Measurements from ENCODE around the gene NFIB. TPM values are rescaled to one million over a fixed set of nuclear protein-coding genes. Genes with fewer than 3 reads are reported as not detected.

The NFIB gene
- total and polyA plus RNA-seq, 2 of the 8 experiments (the other 6 are each of a cell fraction or from before 2014, with no cell fraction given): 2.6 to 13.1 TPM

DNA sequence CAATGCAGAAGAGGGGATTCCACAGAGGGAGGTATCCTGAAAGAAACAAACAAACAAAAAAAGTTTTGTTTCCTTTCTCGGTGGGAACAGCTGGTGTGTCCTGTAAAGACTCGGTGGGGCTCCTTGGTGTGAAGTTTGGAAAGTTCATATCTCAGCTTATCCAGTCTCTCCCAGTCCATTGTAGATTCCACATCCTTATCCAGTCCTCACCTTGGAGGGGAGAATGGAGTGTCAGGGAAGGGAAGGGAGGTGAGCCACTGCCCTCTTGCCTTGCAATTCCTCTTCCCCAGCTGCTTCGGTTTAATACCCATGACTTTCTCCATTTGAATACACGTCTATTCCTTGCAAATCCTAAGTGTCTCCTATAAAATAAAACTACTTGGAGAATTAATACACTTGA, 234.5 kb downstream of the NFIB start:
- H3K4ac ChIP-seq (replicated peaks; ENCODE audit: insufficient read length, low read depth, low read length): no peak overlapping the region
- H3K4me1 ChIP-seq (replicated peaks in 1 of 4; ENCODE audit: control insufficient read depth in 3 of 4, insufficient read depth in 4 of 4, low read length in 3 of 4): peaks cover 2 to 9% (median 4%) of the 10 kb centered on the region in 4 experiments; a peak in 4 of 7 replicates
- DNase-seq (ENCODE audit: low read depth in 1 of 2, low spot score in 2 of 2): no peak
- no peak overlapping the region for H2BK120ac ChIP-seq (replicated peaks; ENCODE audit: low read depth, low read length)
- H2BK15ac ChIP-seq (ENCODE audit: low read length): no peak overlapping the region
- no peak overlapping the region for H4K5ac ChIP-seq (ENCODE audit: insufficient read length, low read depth, low read length)
- H3K23ac ChIP-seq (ENCODE audit: insufficient read length): no peak overlapping the region
- no peak overlapping the region for H2BK20ac ChIP-seq (ENCODE audit: low read length)
- H3K4me2 ChIP-seq (ENCODE audit: insufficient read depth in 1 of 2, low read depth in 2 of 2, low read length in 2 of 2): peak overlapping the region in 1 of 2 experiments; percentile 4; a peak in 1 of 4 replicates
- no peak overlapping the region for H4K91ac ChIP-seq (replicated peaks; ENCODE audit: insufficient read length, low read length)
- no peak overlapping the region for H2BK5ac ChIP-seq (ENCODE audit: low read depth, low read length)
- no peaks in the 10 kb centered on the region for H3K79me2 ChIP-seq (ENCODE audit: control insufficient read depth in 1 of 2, insufficient read depth in 2 of 2, low read length in 2 of 2)
- no peaks in the 10 kb centered on the region for H3K79me1 ChIP-seq (ENCODE audit: low read depth, low read length)
- H2AK5ac ChIP-seq (ENCODE audit: low read depth, low read length): no peak overlapping the region
- no peaks in the 10 kb centered on the region for H3K36me3 ChIP-seq (ENCODE audit: control insufficient read depth in 2 of 4, insufficient read depth in 4 of 4, low read length in 3 of 4)
- H4K20me1 ChIP-seq (replicated peaks in 1 of 2; ENCODE audit: control insufficient read depth in 1 of 2, insufficient read depth in 2 of 2, low read length in 2 of 2): no peaks in the 10 kb centered on the region
- no peak overlapping the region for H4K8ac ChIP-seq (ENCODE audit: extremely low read depth, insufficient read depth, low read length)
- POLR2A ChIA-PET (ENCODE audit: partially characterized antibody): interaction anchor here (0.6 kb wide), 1 partner anchor 243 kb away, joined by 3 read pairs; no protein-coding TSS in a partner anchor
- CTCF ChIA-PET (ENCODE audit: partially characterized antibody): interaction anchor here (0.7 to 2.3 kb wide), 3 partner anchors 9 to 652 kb away, joined by 3 to 7 read pairs (median 3); no protein-coding TSS in a partner anchor
- no peak overlapping the region for H3K18ac ChIP-seq (ENCODE audit: extremely low read depth, low read length)
- H2BK12ac ChIP-seq (ENCODE audit: low read depth, low read length): no peak overlapping the region; the same call in 1 of the 2 replicates
- no peaks in the 10 kb centered on the region for H3K9me3 ChIP-seq (ENCODE audit: insufficient read depth in 2 of 2, low read depth in 1 of 2, low read length in 1 of 2)
- H3K27ac ChIP-seq (ENCODE audit: low read depth, low read length): no peak overlapping the region
- H3K4me3 ChIP-seq (ENCODE audit: extremely low read depth in 1 of 4, insufficient read depth in 2 of 4, low read depth in 3 of 4, low read length in 4 of 4): no peak overlapping the region
- no peak for FAIRE-seq
- H3K56ac ChIP-seq (replicated peaks; ENCODE audit: insufficient read length, low read depth, low read length): no peak overlapping the region
- 66% methylated on average over 4 of the region's 4 CpGs; no CpG with 5 or more reads in 1 of the 2 experiments for WGBS, 2 experiments (ENCODE audit: extremely low coverage in 1 of 2, insufficient coverage in 1 of 2, insufficient read length in 1 of 2, insufficient replicate concordance in 2 of 2, low coverage in 1 of 2, low lambda C conversion rate in 2 of 2, missing lambda C conversion rate in 1 of 2)
- no peaks in the 10 kb centered on the region for H3K23me2 ChIP-seq (ENCODE audit: low read depth, low read length)
- no peak overlapping the region for H3K9ac ChIP-seq (replicated peaks in 1 of 4; ENCODE audit: extremely low read depth in 1 of 4, low read depth in 3 of 4, low read length in 3 of 4)
- TF ChIP-seq RBBP5 (IDR thresholded peaks at IDR 0.05; ENCODE audit: borderline replicate concordance, low read depth, low read length) (no peak), SP4 (IDR thresholded peaks at IDR 0.05; ENCODE audit: low read length) (no peak), TAF7 (optimal IDR thresholded peaks at IDR 0.05; ENCODE audit: borderline replicate concordance, low read depth, low read length) (no peak), BCL11A (IDR thresholded peaks at IDR 0.05; ENCODE audit: low read depth in 2 of 2, low read length in 2 of 2) (no peak), GABPA (IDR thresholded peaks at IDR 0.05; ENCODE audit: borderline replicate concordance, insufficient read depth, low read length) (no peak), NRF1 (IDR thresholded peaks at IDR 0.05; ENCODE audit: low read depth, low read length) (no peak), CREB1 (IDR thresholded peaks at IDR 0.05) (no peak), SAP30 (IDR thresholded peaks at IDR 0.05; ENCODE audit: insufficient read depth, insufficient replicate concordance, low read length) (no peak)
- TF ChIP-seq, protein P1, sequence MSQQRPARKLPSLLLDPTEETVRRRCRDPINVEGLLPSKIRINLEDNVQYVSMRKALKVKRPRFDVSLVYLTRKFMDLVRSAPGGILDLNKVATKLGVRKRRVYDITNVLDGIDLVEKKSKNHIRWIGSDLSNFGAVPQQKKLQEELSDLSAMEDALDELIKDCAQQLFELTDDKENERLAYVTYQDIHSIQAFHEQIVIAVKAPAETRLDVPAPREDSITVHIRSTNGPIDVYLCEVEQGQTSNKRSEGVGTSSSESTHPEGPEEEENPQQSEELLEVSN (IDR thresholded peaks at IDR 0.05): no peak
- no peak overlapping the region for H2AFZ ChIP-seq (ENCODE audit: low read length)
- no peaks in the 10 kb centered on the region for H3K27me3 ChIP-seq (replicated peaks in 1 of 4; ENCODE audit: control insufficient read depth in 3 of 4, extremely low read depth in 1 of 4, insufficient read depth in 3 of 4, low read length in 3 of 4)
- H3K14ac ChIP-seq (ENCODE audit: insufficient read length): no peak overlapping the region
